Stomach (tissue), 9 donors: ENCODE data around the gene AGBL4. TPM values are rescaled to one million over a fixed set of nuclear protein-coding genes. Genes with fewer than 3 reads are reported as not detected.
"Not testable (repeated sequence)": the region's sequence is repeated elsewhere in the genome, so short reads cannot be mapped to it uniquely, and the experiment has no call there.

ENCODE experiments used
- DNase-seq, 2 donors: peaks; one replicate each; pipeline versions ENCODE4 v3.0.0 to v3.0.0-alpha.2; 2013 to 2019
- H3K27ac ChIP-seq, 5 donors: fragments of 200-600 bp in 4 of 5; sonication (generic) in 4 of 5; one replicate each; pipeline ENCODE4 v1.5.1; 2013 to 2019; ENCODE audit warnings: mild to moderate bottlenecking in 1 of 5, moderate library complexity in 1 of 5
- H3K27me3 ChIP-seq, 3 donors: fragments of 200-600 bp; sonication (generic); one replicate each; pipeline ENCODE4 v1.5.1; 2017 to 2019; ENCODE audit warnings: mixed run types in 1 of 3
- H3K36me3 ChIP-seq, 4 donors: fragments of 200-600 bp; sonication (generic); 1 replicate in 3 of 4; 2 replicates in 1 of 4; pipeline ENCODE4 v1.5.1; 2016 to 2019
- H3K4me1 ChIP-seq, 4 donors: fragments of 200-600 bp; sonication (generic); one replicate each; pipeline ENCODE4 v1.5.1; 2016 to 2019
- H3K4me3 ChIP-seq, 4 donors: fragments of 200-600 bp; sonication (generic) in 3 of 4; one replicate each; pipeline ENCODE4 v1.5.1; 2016 to 2019; ENCODE audit warnings: mild to moderate bottlenecking in 1 of 4
- H3K9me3 ChIP-seq, 4 donors: fragments of 200-600 bp; sonication (generic); one replicate each; pipeline ENCODE4 v1.5.1; 2016 to 2019
- CTCF ChIP-seq, 7 experiments: fragments of 450-650 bp in 4 of 7; fragments of 200-600 bp in 3 of 7; sonication (generic) in 3 of 7; IDR thresholded peaks; one replicate each; pipeline ENCODE4 v1.5.1; 2016 to 2019; ENCODE audit warnings: antibody characterized with exemption in 7 of 7, control low read depth in 2 of 7, mild to moderate bottlenecking in 1 of 7
- EP300 ChIP-seq: sonication (generic); formaldehyde crosslinking; IDR thresholded peaks from one replicate; pipeline ENCODE4 v1.6.1; 2017; ENCODE audit warnings: antibody characterized with exemption
- POLR2A ChIP-seq, 4 donors: fragments of 450-650 bp; IDR thresholded peaks; one replicate each; pipeline ENCODE4 v1.6.1; 2016; ENCODE audit warnings: antibody characterized with exemption in 4 of 4, control low read depth in 2 of 4, mild to moderate bottlenecking in 1 of 4, moderate library complexity in 1 of 4
- POLR2AphosphoS5 ChIP-seq, 3 donors: sonication (generic); formaldehyde crosslinking; IDR thresholded peaks; one replicate each; pipeline ENCODE4 v1.6.1; 2016; ENCODE audit warnings: antibody characterized with exemption in 3 of 3
- WGBS, 5 donors: extraction: QIAGEN DNeasy Blood & Tissue Kit in 3 of 5; methylation state at CpG; one replicate each; pipeline versions ENCODE4 v1.1.5 to v1.1.7; 2013 to 2018; 5-methylcytosine and 5-hydroxymethylcytosine counted together
- intact Hi-C: fragments of 100-400 bp; cut with DNase I; formaldehyde crosslinking; loops from one replicate; pipeline ENCODE4 v1.15.1; 2023; ENCODE audit warnings: low total_unique reads
- polyA plus RNA-seq, 3 donors: library from polyadenylated mRNA; stranded (reverse); fragments of 200-250 nt; gene quantifications; one replicate each; pipeline ENCODE4 v1.2.3, GENCODE V29; 2013
- total RNA-seq, 5 donors: library from RNA; depleted of rRNA; stranded (reverse); fragments of >200 nt; gene quantifications; one replicate each; pipeline versions ENCODE4 v1.1.0 to v1.2.3, GENCODE V29; 2014 to 2016
- donor health status: healthy with polysubstance abuse.
- donor health status: Bipolar disorder and iron deficiency.
- donor health status: healthy.

Gene AGBL4
- total and polyA plus RNA-seq, 8 donors = 0.92 TPM; not detected in 7

- peaks cover 0 to 7% (median 6%) of the 10 kb centered on the region in 4 donors for H3K9me3 ChIP-seq
- DNase-seq = peak in 1 of 2 donors; percentile 26
- H3K27me3 ChIP-seq = no peaks in the 10 kb centered on the region
- no peak overlapping the region for H3K4me3 ChIP-seq
- no peaks in the 10 kb centered on the region for H3K36me3 ChIP-seq
- no peaks in the 10 kb centered on the region for H3K4me1 ChIP-seq
- intact Hi-C loops = no loop called here
- TF ChIP-seq POLR2AphosphoS5 (IDR thresholded peaks at IDR 0.05) (no peak), EP300 (no peak), CTCF (IDR thresholded peaks at IDR 0.05) (no peak), POLR2A (IDR thresholded peaks at IDR 0.05) (no peak)
- no peak overlapping the region for H3K27ac ChIP-seq
- 42 to 60% (median 53%) methylated on average over 3 of the region's 3 CpGs for WGBS, 5 donors
These were observed 258.7 kb downstream of the AGBL4 start for GRCh38 chr1:49765034-49765433.

- DNase-seq, H3K4me1 ChIP-seq, intact Hi-C loops, H3K36me3 ChIP-seq, H3K27ac ChIP-seq, H3K4me3 ChIP-seq, H3K27me3 ChIP-seq: not testable (repeated sequence)
- 87 to 97% (median 93%) methylated on average over 2 to 9 of the region's 9 CpGs for WGBS, 5 donors
- peaks cover 0 to 24% (median 10%) of the 10 kb centered on the region in 4 donors for H3K9me3 ChIP-seq
These were observed 285.6 kb downstream of the AGBL4 start for GRCh38 chr1:49738118-49738517.

GRCh38 chr1:49728377-49728776 lies 295.4 kb downstream of the AGBL4 start:
- H3K9me3 ChIP-seq = peaks cover 2 to 17% (median 11%) of the 10 kb centered on the region in 4 donors
- DNase-seq = no peak
- intact Hi-C loops = no loop called here
- no peaks in the 10 kb centered on the region for H3K27me3 ChIP-seq
- no peaks in the 10 kb centered on the region for H3K4me1 ChIP-seq
- no peak overlapping the region for H3K27ac ChIP-seq
- 50 to 70% (median 59%) methylated on average over 1 of the region's 1 CpG for WGBS, 5 donors
- no peak overlapping the region for H3K4me3 ChIP-seq
- TF ChIP-seq EP300 (no peak), POLR2AphosphoS5 (IDR thresholded peaks at IDR 0.05) (no peak), CTCF (IDR thresholded peaks at IDR 0.05) (no peak), POLR2A (IDR thresholded peaks at IDR 0.05) (no peak)
- H3K36me3 ChIP-seq = no peaks in the 10 kb centered on the region

- intact Hi-C loops = no loop called here
- Histone ChIP-seq H3K36me3 (no peaks in the 10 kb centered on the region), H3K27me3 (no peaks in the 10 kb centered on the region), H3K9me3 (peaks cover 0 to 3% (median 0%) of the 10 kb centered on the region in 4 donors), H3K4me3 (no peak overlapping the region), H3K27ac (no peak overlapping the region), H3K4me1 (no peaks in the 10 kb centered on the region)
- no peak for DNase-seq
- no peak for TF ChIP-seq EP300
- no peak for TF ChIP-seq POLR2A (IDR thresholded peaks at IDR 0.05)
- TF ChIP-seq POLR2AphosphoS5 (IDR thresholded peaks at IDR 0.05) = no peak
- no peak for TF ChIP-seq CTCF (IDR thresholded peaks at IDR 0.05)
- 85 to 96% (median 91%) methylated on average over 1 of the region's 1 CpG for WGBS, 5 donors
These were observed 300.1 kb downstream of the AGBL4 start for GRCh38 chr1:49723662-49724061.

- intact Hi-C loops = no loop called here
- Histone ChIP-seq H3K27ac (no peak overlapping the region), H3K4me3 (no peak overlapping the region), H3K9me3 (peaks cover 0 to 18% (median 1%) of the 10 kb centered on the region in 4 donors), H3K4me1 (no peaks in the 10 kb centered on the region), H3K36me3 (no peaks in the 10 kb centered on the region), H3K27me3 (no peaks in the 10 kb centered on the region)
- TF ChIP-seq EP300 (no peak), POLR2A (IDR thresholded peaks at IDR 0.05) (no peak), CTCF (IDR thresholded peaks at IDR 0.05) (no peak), POLR2AphosphoS5 (IDR thresholded peaks at IDR 0.05) (no peak)
- 62 to 65% (median 63%) methylated on average over 4 of the region's 4 CpGs for WGBS, 5 donors
- DNase-seq = peak in 1 of 2 donors; percentile 1
These were observed 329.4 kb downstream of the AGBL4 start for GRCh38 chr1:49694251-49694827.
